Hematopoietic multipotent progenitor cell treated with erythropoietin and hydrocortisone succinate and interleukin-3 and kit ligand, for 4 days (in vitro differentiated cells): ENCODE measurements around the gene TIMP2.
"Not testable (repeated sequence)": the region's sequence is repeated elsewhere in the genome, so short reads cannot be mapped to it uniquely, and the experiment has no call there.

Experiments used
- DNase-seq: peaks from one replicate; pipeline ENCODE4 v3.0.0-alpha.2; 2015

The TIMP2 gene

DNA sequence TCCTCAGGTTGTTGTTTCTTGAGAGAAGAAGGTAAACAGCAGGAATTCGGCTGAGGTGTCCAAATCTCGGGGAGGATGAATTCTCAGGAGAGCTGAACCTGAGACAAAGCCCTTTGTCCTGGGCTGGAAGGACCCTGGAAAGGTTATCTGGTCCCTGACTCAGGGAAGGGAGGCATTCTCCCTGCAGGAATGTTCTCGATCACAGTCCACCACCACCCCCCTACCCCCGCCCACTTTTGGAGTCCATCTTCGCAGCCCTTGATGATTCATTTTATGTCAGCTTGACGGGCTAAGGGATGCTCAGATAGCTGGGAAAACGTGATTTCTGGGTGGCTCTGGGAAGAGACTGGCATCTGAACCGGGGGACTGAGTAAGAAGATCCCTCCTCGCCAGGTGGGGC is 20.8 kb downstream of the TIMP2 start:
- DNase-seq = no peak

GRCh38 chr17:78903101-78903779 is 21.9 kb downstream of the TIMP2 start, which contains the start of gene CEP295NL:
Gene CEP295NL, minus strand, starts transcription at chr17:78903201. Its CDS starts 1,373 bp downstream, at chr17:78901828.
- DNase-seq = no peak

- DNase-seq = not testable (repeated sequence)
These were observed 23.0 kb downstream of the TIMP2 start for GRCh38 chr17:78902231-78902630.

GRCh38 chr17:78901806-78902205 is 23.4 kb downstream of the TIMP2 start:
- no peak for DNase-seq

GRCh38 chr17:78900816-78901215 is 24.4 kb downstream of the TIMP2 start:
- DNase-seq = no peak

GRCh38 chr17:78899361-78900260 is 25.6 kb downstream of the TIMP2 start:
- no peak for DNase-seq

DNA sequence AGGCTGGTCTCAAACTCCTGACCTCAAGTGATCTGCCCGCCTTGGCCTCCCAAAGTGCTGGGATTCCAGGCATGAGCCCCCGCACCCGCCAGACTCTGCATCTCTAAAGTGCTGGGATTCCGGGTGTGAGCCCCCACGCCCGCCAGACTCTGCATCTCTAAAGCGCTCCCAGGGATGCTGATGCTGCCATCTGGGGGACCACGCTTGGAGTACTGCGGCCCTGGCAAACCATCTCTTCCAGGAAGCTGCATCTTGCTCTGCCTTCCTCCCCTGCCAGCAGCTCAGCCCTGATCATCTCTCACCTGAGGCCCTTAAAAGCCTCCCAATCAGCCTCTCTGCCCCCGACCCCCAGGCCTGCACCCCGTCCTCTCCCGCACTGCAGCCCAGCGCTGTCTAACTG is 26.2 kb downstream of the TIMP2 start:
- no peak for DNase-seq

DNA sequence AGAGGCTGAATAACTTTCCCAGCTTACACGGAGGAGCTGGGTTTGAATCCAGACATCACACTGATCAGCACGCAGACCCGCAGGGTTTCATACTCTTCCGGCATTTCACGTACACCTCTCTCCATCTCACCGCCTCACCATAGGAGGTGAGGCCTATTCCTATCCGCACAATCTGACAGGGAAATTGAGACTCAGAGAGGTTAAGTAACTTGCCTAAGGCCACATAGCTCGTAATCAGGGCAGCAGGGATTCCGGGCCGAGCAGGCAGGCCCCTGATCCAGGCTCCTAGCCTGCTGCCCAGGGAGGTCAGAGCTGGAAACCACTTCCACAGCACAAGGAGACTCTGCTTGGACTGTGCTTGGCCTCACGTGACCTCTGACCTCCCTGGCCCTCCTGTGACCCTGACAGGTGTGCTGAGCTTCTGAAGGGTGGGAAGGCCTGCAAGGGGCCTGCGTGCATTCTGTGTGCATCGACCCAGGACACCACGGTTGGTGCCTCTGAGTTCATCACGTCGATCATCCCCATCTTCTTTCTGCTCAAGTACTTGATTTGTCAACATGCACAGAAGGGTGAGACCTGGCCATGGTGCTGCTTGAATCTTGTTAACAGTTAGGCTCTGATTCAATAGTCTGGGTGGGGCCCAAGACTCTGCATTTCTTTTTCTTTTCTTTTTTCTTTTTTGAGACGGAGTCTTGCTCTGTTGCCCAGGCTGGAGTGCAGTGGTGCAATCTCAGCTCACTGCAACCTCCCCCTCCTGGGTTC is 26.9 kb downstream of the TIMP2 start:
- DNase-seq = no peak

- DNase-seq = no peak
These were observed 27.5 kb downstream of the TIMP2 start for GRCh38 chr17:78897664-78898047.

GRCh38 chr17:78896834-78897663 is 28.1 kb downstream of the TIMP2 start:
- DNase-seq = no peak

DNA sequence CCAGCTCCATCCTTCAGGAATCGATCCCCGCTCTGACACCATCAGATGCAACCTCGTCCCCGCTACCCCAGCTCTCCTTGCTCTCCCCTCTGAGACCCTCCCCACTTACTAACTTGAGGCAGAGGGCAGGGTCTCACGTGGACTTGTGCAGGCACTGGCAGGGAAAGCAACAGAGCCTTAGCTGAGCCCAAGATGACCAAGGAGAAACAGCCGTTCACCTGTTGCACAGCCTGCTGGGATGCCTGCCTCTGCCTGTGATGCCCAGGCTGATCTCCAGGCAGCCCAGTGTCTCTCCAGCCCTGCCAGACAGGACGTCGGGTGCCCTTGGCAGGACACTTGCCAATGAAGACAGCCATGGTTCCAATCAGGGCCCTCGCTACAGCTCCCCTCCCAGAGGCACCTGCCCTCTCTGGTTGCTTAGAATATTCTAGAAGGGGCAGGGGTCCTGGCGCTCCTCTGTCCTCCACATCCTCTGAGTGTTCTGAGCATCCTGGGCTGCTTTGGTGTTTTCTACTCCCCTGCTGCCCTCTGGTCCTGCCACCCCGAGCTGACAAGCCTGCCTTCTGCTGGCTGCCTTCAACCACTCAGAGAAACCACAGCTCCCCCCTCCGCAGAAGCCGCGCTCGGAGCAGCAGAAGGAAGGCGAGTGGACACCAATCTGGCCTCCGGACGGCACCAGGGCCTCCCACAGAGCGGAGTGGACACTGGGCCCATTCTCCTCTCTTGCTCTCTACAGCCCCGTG is 28.9 kb downstream of the TIMP2 start:
- DNase-seq = no peak

- no peak for DNase-seq
These were observed 29.9 kb downstream of the TIMP2 start for GRCh38 chr17:78895322-78895721.

DNA sequence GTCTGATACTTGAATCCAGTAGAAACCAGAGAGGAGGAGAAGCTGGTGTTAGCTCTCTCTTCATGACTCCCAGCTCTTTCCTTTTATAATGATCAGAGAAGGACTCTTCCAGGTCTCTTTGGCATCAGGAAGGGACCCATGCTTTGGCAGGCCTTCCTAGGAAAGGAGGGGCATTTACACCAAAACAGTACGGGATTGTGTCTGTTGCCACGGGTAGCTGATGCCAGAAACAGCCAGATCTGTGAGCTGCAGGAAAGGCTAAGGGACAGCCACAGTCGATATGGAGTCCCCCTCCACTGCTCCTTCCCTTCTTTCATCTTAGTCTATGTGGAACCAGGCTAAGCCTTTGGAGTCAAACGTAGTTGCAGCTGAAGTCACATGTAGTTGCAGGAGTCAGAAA is 31.5 kb downstream of the TIMP2 start:
- DNase-seq = no peak

GRCh38 chr17:78892936-78893379 is 32.2 kb downstream of the TIMP2 start:
- DNase-seq = peak; percentile 49

- no peak for DNase-seq
These were observed 32.7 kb downstream of the TIMP2 start for GRCh38 chr17:78892520-78892919.

DNA sequence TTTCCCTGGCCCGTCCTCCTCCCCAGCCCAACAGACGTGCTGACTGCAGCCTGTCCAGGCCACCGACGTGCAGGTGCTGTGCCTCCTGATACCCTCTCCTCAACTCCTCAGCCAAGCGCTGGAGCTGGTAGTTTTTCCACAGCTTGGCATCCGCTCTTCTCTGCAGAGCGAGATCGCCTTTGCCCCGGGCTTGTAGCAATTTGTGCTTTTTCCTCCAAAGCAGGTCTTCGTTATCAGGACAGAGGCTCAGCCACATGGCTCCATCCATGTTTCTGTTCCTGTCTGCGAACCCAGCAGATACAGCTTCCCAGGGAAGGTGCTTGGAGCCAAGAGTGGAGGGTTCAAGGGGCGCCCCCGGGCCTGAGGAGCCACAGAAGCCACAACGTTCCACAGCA is 33.1 kb downstream of the TIMP2 start:
- DNase-seq = no peak

- no peak for DNase-seq
These were observed 33.7 kb downstream of the TIMP2 start for GRCh38 chr17:78891406-78892061.

- peak; percentile 83 for DNase-seq
These were observed 34.7 kb downstream of the TIMP2 start for GRCh38 chr17:78890498-78890897.

- not testable (repeated sequence) for DNase-seq
These were observed 35.1 kb downstream of the TIMP2 start for GRCh38 chr17:78890096-78890495.

GRCh38 chr17:78889531-78889930 is 35.7 kb downstream of the TIMP2 start:
- no peak for DNase-seq

GRCh38 chr17:78888941-78889518 is 36.2 kb downstream of the TIMP2 start:
- no peak for DNase-seq
